Sigmoid colon (tissue), 4 donors: ENCODE results near the gene PSMA5.

Experiments used
- POLR2AphosphoS5 ChIP-seq, 4 donors: sonication (generic); formaldehyde crosslinking; IDR thresholded peaks; one replicate each; pipeline ENCODE4 v1.6.1; 2017; ENCODE audit warnings: antibody characterized with exemption in 4 of 4
- TF ChIP-seq, protein P1 (sequence below), 4 experiments: fragments of 450-650 bp in 3 of 4; fragments of 200-600 bp in 1 of 4; IDR thresholded peaks; one replicate each; pipeline ENCODE4 v1.5.1; 2016 to 2019; ENCODE audit warnings: antibody characterized with exemption in 4 of 4, mild to moderate bottlenecking in 3 of 4, moderate library complexity in 2 of 4

DNA sequence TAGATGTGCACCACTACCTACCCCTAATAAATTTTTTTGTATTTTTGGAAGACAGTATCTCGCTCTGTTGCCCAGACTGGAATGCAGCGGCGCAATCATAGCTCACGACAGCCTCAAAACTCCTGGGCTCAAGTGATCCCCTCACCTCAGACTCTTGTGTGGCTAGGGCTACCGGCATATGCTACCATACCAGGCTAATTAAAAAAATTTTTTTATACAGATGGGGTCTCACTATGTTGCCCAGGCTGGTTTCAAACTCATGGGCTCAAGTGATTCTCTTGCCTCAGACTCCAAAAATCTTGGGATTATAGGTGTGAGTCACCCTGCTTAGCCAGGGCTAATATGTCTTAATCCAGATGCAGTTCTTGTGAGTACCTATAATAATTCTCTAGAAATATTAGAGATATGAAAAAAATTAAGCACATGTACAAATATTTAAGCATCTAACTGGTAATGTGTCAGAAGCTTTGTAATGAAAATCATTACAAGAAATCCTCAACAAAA lies 38.0 kb downstream of the PSMA5 start:
- TF ChIP-seq, protein P1, sequence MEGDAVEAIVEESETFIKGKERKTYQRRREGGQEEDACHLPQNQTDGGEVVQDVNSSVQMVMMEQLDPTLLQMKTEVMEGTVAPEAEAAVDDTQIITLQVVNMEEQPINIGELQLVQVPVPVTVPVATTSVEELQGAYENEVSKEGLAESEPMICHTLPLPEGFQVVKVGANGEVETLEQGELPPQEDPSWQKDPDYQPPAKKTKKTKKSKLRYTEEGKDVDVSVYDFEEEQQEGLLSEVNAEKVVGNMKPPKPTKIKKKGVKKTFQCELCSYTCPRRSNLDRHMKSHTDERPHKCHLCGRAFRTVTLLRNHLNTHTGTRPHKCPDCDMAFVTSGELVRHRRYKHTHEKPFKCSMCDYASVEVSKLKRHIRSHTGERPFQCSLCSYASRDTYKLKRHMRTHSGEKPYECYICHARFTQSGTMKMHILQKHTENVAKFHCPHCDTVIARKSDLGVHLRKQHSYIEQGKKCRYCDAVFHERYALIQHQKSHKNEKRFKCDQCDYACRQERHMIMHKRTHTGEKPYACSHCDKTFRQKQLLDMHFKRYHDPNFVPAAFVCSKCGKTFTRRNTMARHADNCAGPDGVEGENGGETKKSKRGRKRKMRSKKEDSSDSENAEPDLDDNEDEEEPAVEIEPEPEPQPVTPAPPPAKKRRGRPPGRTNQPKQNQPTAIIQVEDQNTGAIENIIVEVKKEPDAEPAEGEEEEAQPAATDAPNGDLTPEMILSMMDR (IDR thresholded peaks at IDR 0.05) = no peak
- no peak for TF ChIP-seq POLR2AphosphoS5 (IDR thresholded peaks at IDR 0.05)
